ENCODE results near the gene KYNU.

GRCh38 chr2:142876423-142876822 lies 1.0 kb upstream of the KYNU start:
- TF ChIP-seq SMC3 (IDR thresholded peaks at IDR 0.05; ENCODE audit: borderline replicate concordance, low read length) (no peak), CHD2 (IDR thresholded peaks at IDR 0.05; ENCODE audit: borderline replicate concordance, low read depth, low read length) (no peak), CTCF (IDR thresholded peaks at IDR 0.05 in 2 of 3, conservative IDR thresholded peaks at IDR 0.05 in 1 of 3; ENCODE audit: control insufficient read depth in 2 of 3, extremely low read depth in 1 of 3, insufficient read depth in 1 of 3, low read depth in 3 of 3, low read length in 3 of 3) (peak in 1 of 3 experiments; percentile 3; a peak in 1 of 6 replicates)
